Left ventricle myocardium inferior (tissue), 1 donor: ENCODE measurements around the gene MPP7. TPM values are rescaled to one million over a fixed set of nuclear protein-coding genes. Genes with fewer than 3 reads are reported as not detected.
"Not testable (repeated sequence)": the region's sequence is repeated elsewhere in the genome, so short reads cannot be mapped to it uniquely, and the experiment has no call there.

Source experiments
- DNase-seq: peaks from one replicate; pipeline ENCODE4 v3.0.0-alpha.2; 2020
- H3K27ac ChIP-seq: fragments of 200-600 bp; replicated peaks from 2 replicates; pipeline ENCODE4 v1.8.0; 2021
- H3K27me3 ChIP-seq: fragments of 200-600 bp; 2 replicates; pipeline ENCODE4 v1.8.0; 2021; ENCODE audit warnings: low read depth
- H3K36me3 ChIP-seq: fragments of 200-600 bp; 2 replicates; pipeline ENCODE4 v1.8.0; 2021
- H3K4me1 ChIP-seq: fragments of 200-600 bp; 2 replicates; pipeline ENCODE4 v1.8.0; 2021
- H3K4me3 ChIP-seq: fragments of 200-600 bp; 2 replicates; pipeline ENCODE4 v1.8.0; 2021; ENCODE audit warnings: mild to moderate bottlenecking, moderate library complexity
- H3K9me3 ChIP-seq: fragments of 200-600 bp; replicated peaks from 2 replicates; pipeline ENCODE4 v1.8.0; 2021
- CTCF ChIP-seq: fragments of 200-600 bp; IDR thresholded peaks from 2 replicates; pipeline ENCODE4 v1.8.0; 2021; ENCODE audit warnings: antibody characterized with exemption, mild to moderate bottlenecking, borderline replicate concordance
- intact Hi-C: fragments of 100-400 bp; cut with micrococcal nuclease; formaldehyde crosslinking; loops from one replicate; pipeline ENCODE4 v1.11.0; 2022
- total RNA-seq: library from RNA; stranded (reverse); fragmentation: NEBNext Ultra II Directional; extraction: Animal tissue kit (Norgen Biotek cat#: 25700); gene quantifications from one replicate; pipeline ENCODE4 v1.2.1, GENCODE V29; 2021
- donor health status: DM: no; HTN: yes; CAD: no; lungs with severe emphysema.

The MPP7 gene
- total RNA-seq, 1 donor from 2014 or later: 14.7 TPM

DNA sequence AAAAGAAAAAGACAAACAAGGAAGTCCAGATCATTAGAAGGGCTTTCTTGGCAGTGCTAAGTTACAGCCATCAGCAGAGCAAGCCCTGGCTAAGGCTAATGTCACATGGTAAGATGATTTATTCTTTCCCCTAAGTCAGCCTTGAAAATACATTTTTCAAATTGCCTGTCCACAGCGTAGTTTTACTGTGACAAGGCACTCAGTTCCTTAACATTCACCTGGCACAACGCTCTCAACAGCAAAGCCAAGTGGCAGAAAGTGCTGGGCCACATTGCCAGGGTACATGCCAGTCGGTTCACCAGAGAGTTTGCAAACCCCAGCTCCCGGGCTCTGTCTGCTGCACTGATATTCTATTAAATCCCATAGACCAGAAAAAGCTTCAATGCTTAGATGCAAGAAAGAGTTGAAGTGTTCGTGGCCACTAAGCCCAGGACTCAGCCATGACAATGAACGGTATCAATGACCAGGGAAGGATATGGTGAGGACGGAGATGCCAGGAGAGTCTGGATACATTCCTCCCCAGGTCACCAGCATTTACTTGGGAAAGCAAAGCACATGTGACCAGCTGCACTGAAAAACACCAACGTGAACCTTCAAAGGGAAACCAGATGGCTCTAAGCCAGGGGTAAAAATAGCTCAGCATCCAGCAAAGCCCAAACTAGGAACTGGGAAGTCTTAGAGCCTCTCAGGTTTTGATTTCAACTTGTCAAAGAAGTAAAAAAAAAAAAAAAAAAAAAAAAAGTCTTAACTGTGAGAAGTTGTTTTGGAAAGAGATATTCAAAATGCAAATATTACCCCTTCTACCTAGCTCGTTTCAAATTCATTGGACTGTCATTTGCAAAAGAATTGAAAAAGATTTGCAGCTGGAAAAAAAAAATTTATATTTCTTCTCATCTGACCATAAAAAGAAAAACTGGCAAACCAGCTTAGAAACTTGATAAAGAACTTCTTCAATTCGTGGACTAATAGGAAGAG, 23.9 kb upstream of the MPP7 start:
- no peak for TF ChIP-seq CTCF
- peak; percentile 23 for DNase-seq
- Histone ChIP-seq H3K36me3 (no peaks in the 10 kb centered on the region), H3K27ac (peak overlapping the region; percentile 88), H3K4me1 (peaks cover 21% of the 10 kb centered on the region), H3K9me3 (no peaks in the 10 kb centered on the region), H3K4me3 (peak overlapping the region; percentile 32), H3K27me3 (no peaks in the 10 kb centered on the region)
- intact Hi-C loops: no loop called here

DNA sequence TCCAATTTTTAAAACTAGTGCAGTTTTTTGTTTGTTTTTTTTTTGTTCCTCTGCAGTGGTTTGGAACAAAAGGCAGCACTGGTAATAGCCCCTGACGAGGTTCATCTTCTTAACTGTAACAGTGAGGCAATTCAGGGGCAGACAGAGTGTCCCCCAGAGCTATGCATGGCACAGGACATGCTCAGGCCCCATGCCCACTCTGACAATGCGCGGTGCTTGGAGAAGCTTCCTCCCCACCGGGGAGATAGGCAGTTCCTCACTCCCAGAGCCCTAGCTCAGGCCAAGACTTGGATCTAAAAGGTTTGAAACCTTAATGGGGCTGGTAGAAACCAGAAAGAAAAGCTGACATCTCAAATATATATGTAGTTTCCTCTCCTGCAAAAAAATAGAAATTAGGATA, 17.9 kb upstream of the MPP7 start:
- TF ChIP-seq CTCF: no peak
- no peak overlapping the region for H3K27ac ChIP-seq
- H3K4me1 ChIP-seq: no peaks in the 10 kb centered on the region
- peaks cover 4% of the 10 kb centered on the region for H3K27me3 ChIP-seq
- H3K4me3 ChIP-seq: no peak overlapping the region
- H3K36me3 ChIP-seq: no peaks in the 10 kb centered on the region
- intact Hi-C loops: no loop called here
- H3K9me3 ChIP-seq: no peaks in the 10 kb centered on the region
- no peak for DNase-seq

DNA sequence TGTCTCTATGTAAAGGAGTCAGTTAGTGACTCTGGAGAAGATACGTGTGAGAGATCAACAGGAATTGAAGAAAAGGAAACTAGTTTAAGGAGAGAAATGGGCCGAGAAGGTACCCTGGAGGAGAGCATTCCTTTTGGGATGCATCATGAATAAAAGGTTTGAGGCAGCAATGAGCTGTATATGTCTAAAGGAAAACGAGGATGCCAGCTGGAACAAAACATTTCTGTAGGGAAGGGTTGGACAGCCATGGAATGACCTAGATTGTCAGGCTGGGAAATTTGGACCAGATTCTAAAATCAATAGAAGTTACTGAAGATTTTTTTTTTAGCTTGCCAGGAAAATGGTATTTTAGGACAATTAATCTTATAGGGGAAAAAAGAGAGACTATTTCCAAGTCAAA, 17.2 kb upstream of the MPP7 start:
- H3K27ac ChIP-seq: no peak overlapping the region
- no peak for TF ChIP-seq CTCF
- H3K36me3 ChIP-seq: no peaks in the 10 kb centered on the region
- H3K4me3 ChIP-seq: no peak overlapping the region
- no peak for DNase-seq
- no peaks in the 10 kb centered on the region for H3K4me1 ChIP-seq
- H3K9me3 ChIP-seq: no peaks in the 10 kb centered on the region
- intact Hi-C loops: no loop called here
- peaks cover 6% of the 10 kb centered on the region for H3K27me3 ChIP-seq

- H3K9me3 ChIP-seq, H3K27me3 ChIP-seq, H3K4me3 ChIP-seq, H3K4me1 ChIP-seq, H3K27ac ChIP-seq, DNase-seq, H3K36me3 ChIP-seq, intact Hi-C loops: not testable (repeated sequence)
Observed at GRCh38 chr10:28319061-28319460, 16.2 kb upstream of the MPP7 start.

DNA sequence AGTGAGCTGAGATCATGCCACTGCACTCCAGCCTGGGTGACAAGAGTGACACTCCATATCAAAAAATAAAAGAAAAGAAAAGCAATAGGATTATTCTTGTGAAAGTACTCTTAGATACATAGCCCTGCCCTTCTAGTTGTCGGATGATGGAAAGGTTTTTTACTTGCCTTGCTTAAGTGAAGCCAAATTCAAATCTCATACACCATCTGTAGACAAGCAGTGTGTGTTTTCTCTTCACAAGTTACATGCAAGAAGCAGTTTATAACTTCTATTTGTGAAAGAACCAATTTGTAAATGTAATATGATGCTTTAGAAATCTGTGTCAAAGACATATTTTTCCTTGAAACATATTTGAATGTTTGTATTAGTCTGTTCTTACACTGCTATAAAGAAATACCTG, 15.8 kb upstream of the MPP7 start:
- Histone ChIP-seq H3K36me3 (no peaks in the 10 kb centered on the region), H3K27me3 (peaks cover 6% of the 10 kb centered on the region), H3K4me1 (no peaks in the 10 kb centered on the region), H3K4me3 (no peak overlapping the region), H3K27ac (no peak overlapping the region), H3K9me3 (no peaks in the 10 kb centered on the region)
- no peak for TF ChIP-seq CTCF
- DNase-seq: no peak
- intact Hi-C loops: no loop called here

DNA sequence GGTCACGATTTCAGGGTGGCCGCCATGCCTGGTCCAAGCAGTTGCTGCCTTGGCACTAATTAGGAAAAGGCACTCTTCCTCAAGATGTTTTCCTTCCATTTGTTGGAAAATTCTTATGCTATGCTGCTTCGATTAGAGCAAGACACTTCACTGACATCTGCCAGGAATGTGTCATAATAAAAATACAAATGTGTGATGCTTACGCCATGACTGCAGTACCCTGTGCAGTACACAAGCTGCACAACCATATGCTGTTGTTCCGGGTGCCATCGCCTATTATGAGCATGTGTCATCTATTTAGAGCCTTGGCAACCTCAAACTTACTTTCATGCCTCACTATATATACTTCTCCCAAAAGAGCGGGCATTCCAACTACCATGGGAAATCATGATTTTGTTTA, 14.9 kb upstream of the MPP7 start:
- intact Hi-C loops: no loop called here
- no peak for DNase-seq
- no peaks in the 10 kb centered on the region for H3K36me3 ChIP-seq
- H3K27me3 ChIP-seq: peaks cover 6% of the 10 kb centered on the region
- no peaks in the 10 kb centered on the region for H3K9me3 ChIP-seq
- no peak overlapping the region for H3K4me3 ChIP-seq
- no peak for TF ChIP-seq CTCF
- no peak overlapping the region for H3K27ac ChIP-seq
- H3K4me1 ChIP-seq: no peaks in the 10 kb centered on the region
